HG02610 (cell line): Measurements from ENCODE around the gene FKBP3.
"Not testable (repeated sequence)": the region's sequence is repeated elsewhere in the genome, so short reads cannot be mapped to it uniquely, and the experiment has no call there.

Source experiments
- ATAC-seq: cut with Tn5 transposase; IDR thresholded peaks from one replicate; pipeline ENCODE4 v1.9.1; 2021; ENCODE audit warnings: mild to moderate bottlenecking, moderate library complexity; ENCODE audit not compliant: unreplicated experiment

The FKBP3 gene

GRCh38 chr14:45134051-45134958 lies at the start of gene FKBP3:
Gene FKBP3 (minus strand): TSS chr14:45134481. CDS start chr14:45134456, 25 bp downstream.
- ATAC-seq: peak; percentile 94

GRCh38 chr14:45181806-45182205 lies 47.5 kb upstream of the FKBP3 start:
- no peak for ATAC-seq

- no peak for ATAC-seq
Observed at GRCh38 chr14:45181329-45181728, 47.0 kb upstream of the FKBP3 start.

GRCh38 chr14:45177076-45177475 lies 42.8 kb upstream of the FKBP3 start:
- ATAC-seq: no peak

- ATAC-seq: no peak
Observed at GRCh38 chr14:45169906-45170305, 35.6 kb upstream of the FKBP3 start.

GRCh38 chr14:45156067-45156466 lies 21.8 kb upstream of the FKBP3 start:
- peak; percentile 96 for ATAC-seq

GRCh38 chr14:45150386-45150890 lies 16.2 kb upstream of the FKBP3 start:
- ATAC-seq: no peak

GRCh38 chr14:45149602-45150001 lies 15.3 kb upstream of the FKBP3 start:
- ATAC-seq: no peak

- ATAC-seq: peak; percentile 87
Observed at GRCh38 chr14:45145214-45145613, 10.9 kb upstream of the FKBP3 start.

- ATAC-seq: peak; percentile 71
Observed at GRCh38 chr14:45144658-45145057, 10.4 kb upstream of the FKBP3 start.

GRCh38 chr14:45142083-45142482 lies 7.8 kb upstream of the FKBP3 start:
- not testable (repeated sequence) for ATAC-seq

GRCh38 chr14:45140661-45141187 lies 6.4 kb upstream of the FKBP3 start:
- ATAC-seq: no peak

- ATAC-seq: no peak
Observed at GRCh38 chr14:45136399-45136798, 2.1 kb upstream of the FKBP3 start.

GRCh38 chr14:45135659-45136395 lies 1.5 kb upstream of the FKBP3 start, which contains the start of gene FANCM:
Gene FANCM (plus strand): TSS chr14:45135930. CDS start chr14:45136032, 102 bp downstream.
- peak; percentile 39 for ATAC-seq

- no peak for ATAC-seq
Observed at GRCh38 chr14:45135156-45135555, 875 bp upstream of the FKBP3 start.

- ATAC-seq: no peak
Observed at GRCh38 chr14:45133683-45134050, 614 bp downstream of the FKBP3 start.

- ATAC-seq: no peak
Observed at GRCh38 chr14:45128963-45129629, 5.2 kb downstream of the FKBP3 start.

GRCh38 chr14:45125754-45126153 lies 8.5 kb downstream of the FKBP3 start:
- ATAC-seq: no peak

GRCh38 chr14:45123271-45123670 lies 11.0 kb downstream of the FKBP3 start:
- ATAC-seq: no peak

GRCh38 chr14:45120096-45120495 lies 14.2 kb downstream of the FKBP3 start:
- no peak for ATAC-seq

GRCh38 chr14:45118594-45118993 lies 15.7 kb downstream of the FKBP3 start:
- no peak for ATAC-seq
